HepG2 (cell line): ENCODE results near the gene SLCO4A1. TPM values are rescaled to one million over a fixed set of nuclear protein-coding genes. Genes with fewer than 3 reads are reported as not detected.

ENCODE experiments used
- AGO1 ChIP-seq: fragments of 200-400 bp; formaldehyde crosslinking; IDR thresholded peaks from 2 replicates; pipeline ENCODE4 v1.6.1; 2017; ENCODE audit warnings: mild to moderate bottlenecking, low read depth, low read length, moderate library complexity; ENCODE audit not compliant: poor library complexity, severe bottlenecking
- ARNTL ChIP-seq: sonication (generic); formaldehyde crosslinking; IDR thresholded peaks from 2 replicates; pipeline ENCODE4 v1.4.0; 2020; ENCODE audit warnings: mild to moderate bottlenecking, missing genetic modification reagents
- BCL6 ChIP-seq: IDR thresholded peaks from 2 replicates; pipeline ENCODE4 v1.6.1; 2016; ENCODE audit warnings: missing genetic modification reagents, missing compliant biosample characterization
- CCDC6 ChIP-seq: sonication (generic); formaldehyde crosslinking; IDR thresholded peaks from 2 replicates; pipeline ENCODE4 v1.8.1; 2022; ENCODE audit warnings: mild to moderate bottlenecking, missing genetic modification reagents, moderate library complexity
- HMG20A ChIP-seq: IDR thresholded peaks from 2 replicates; pipeline ENCODE4 v1.6.1; 2016; ENCODE audit warnings: borderline replicate concordance
- KLF6 ChIP-seq: IDR thresholded peaks from 2 replicates; pipeline ENCODE4 v1.8.0; 2016; ENCODE audit warnings: missing biosample characterization, missing genetic modification reagents
- NKX3-1 ChIP-seq: sonication (generic); formaldehyde crosslinking; IDR thresholded peaks from 2 replicates; pipeline ENCODE4 v1.5.0; 2020; ENCODE audit warnings: missing genetic modification reagents
- PAWR ChIP-seq: sonication (generic); formaldehyde crosslinking; IDR thresholded peaks from 2 replicates; pipeline ENCODE4 v1.4.0; 2020; ENCODE audit warnings: missing genetic modification reagents, mild to moderate bottlenecking, borderline replicate concordance
- POGZ ChIP-seq: sonication (generic); formaldehyde crosslinking; IDR thresholded peaks from 2 replicates; pipeline ENCODE4 v1.4.0; 2020; ENCODE audit warnings: mild to moderate bottlenecking, missing genetic modification reagents
- SAFB2 ChIP-seq: sonication (generic); formaldehyde crosslinking; IDR thresholded peaks from 2 replicates; pipeline ENCODE4 v1.5.1; 2020; ENCODE audit warnings: missing genetic modification reagents, low read depth, mild to moderate bottlenecking, borderline replicate concordance
- SMAD9 ChIP-seq: sonication (generic); formaldehyde crosslinking; IDR thresholded peaks from 2 replicates; pipeline ENCODE4 v1.5.1; 2020; ENCODE audit warnings: mild to moderate bottlenecking, missing genetic modification reagents
- SP5 ChIP-seq: IDR thresholded peaks from 2 replicates; pipeline ENCODE4 v1.6.1; 2016; ENCODE audit warnings: low read depth, borderline replicate concordance
- TOE1 ChIP-seq: sonication (generic); formaldehyde crosslinking; IDR thresholded peaks from 2 replicates; pipeline ENCODE4 v1.4.0; 2020; ENCODE audit warnings: mild to moderate bottlenecking, missing genetic modification reagents
- ZBTB8A ChIP-seq: sonication (generic); formaldehyde crosslinking; IDR thresholded peaks from 2 replicates; pipeline ENCODE4 v1.4.0; 2020; ENCODE audit warnings: mild to moderate bottlenecking, low read depth, missing genetic modification reagents, borderline replicate concordance
- ZFP90 ChIP-seq: sonication (generic); formaldehyde crosslinking; IDR thresholded peaks from 2 replicates; pipeline ENCODE4 v1.8.0; 2022; ENCODE audit warnings: missing genetic modification reagents, mild to moderate bottlenecking, inconsistent platforms, borderline replicate concordance
- ZNF136 ChIP-seq: sonication (generic); formaldehyde crosslinking; IDR thresholded peaks from 2 replicates; pipeline ENCODE4 v1.8.1; 2022; ENCODE audit warnings: low read depth, mild to moderate bottlenecking, moderate library complexity, missing genetic modification reagents
- ZNF207 ChIP-seq: fragments of 450-650 bp; IDR thresholded peaks from 2 replicates; pipeline ENCODE4 v1.6.1; 2016; ENCODE audit warnings: antibody characterized with exemption, borderline replicate concordance
- ZNF577 ChIP-seq: sonication (generic); formaldehyde crosslinking; IDR thresholded peaks from 2 replicates; pipeline ENCODE4 v1.4.0; 2020; ENCODE audit warnings: mild to moderate bottlenecking, low read depth, missing genetic modification reagents, borderline replicate concordance
- ZNF615 ChIP-seq: sonication (generic); formaldehyde crosslinking; IDR thresholded peaks from 2 replicates; pipeline ENCODE4 v1.5.0; 2020; ENCODE audit warnings: mild to moderate bottlenecking, missing genetic modification reagents, borderline replicate concordance
- ZNF703 ChIP-seq: sonication (generic); formaldehyde crosslinking; IDR thresholded peaks from 2 replicates; pipeline ENCODE4 v1.5.1; 2020; ENCODE audit warnings: missing genetic modification reagents, mild to moderate bottlenecking, moderate library complexity, borderline replicate concordance
- ZNF747 ChIP-seq: sonication (generic); formaldehyde crosslinking; IDR thresholded peaks from 2 replicates; pipeline ENCODE4 v1.8.1; 2023; ENCODE audit warnings: missing genetic modification reagents, mild to moderate bottlenecking, borderline replicate concordance
- ZNF775 ChIP-seq: sonication (generic); formaldehyde crosslinking; IDR thresholded peaks from 2 replicates; pipeline ENCODE4 v1.4.0; 2020; ENCODE audit warnings: missing genetic modification reagents, mild to moderate bottlenecking, moderate library complexity, borderline replicate concordance
- ZNF777 ChIP-seq: sonication (generic); formaldehyde crosslinking; IDR thresholded peaks from 2 replicates; pipeline ENCODE4 v1.4.0; 2020; ENCODE audit warnings: missing genetic modification reagents
- ZSCAN25 ChIP-seq: sonication (generic); formaldehyde crosslinking; IDR thresholded peaks from 2 replicates; pipeline ENCODE4 v1.8.0; 2022; ENCODE audit warnings: mild to moderate bottlenecking, missing genetic modification reagents
- polyA plus RNA-seq, 8 experiments: library from polyadenylated mRNA; depleted of rRNA in 3 of 8; stranded (reverse) in 7 of 8; unstranded in 1 of 8; fragments of >200 nt; fragmentation: Illumina TruSeq in 4 of 8; extraction: Trizol in 4 of 8; gene quantifications; 2 replicates each; pipeline versions ENCODE4 v1.2.1 to v1.2.3, GENCODE V29; 2011 to 2016; ENCODE audit warnings: low read depth in 4 of 8, missing spikeins in 1 of 8, mixed read lengths in 1 of 8; ENCODE audit not compliant: insufficient read depth in 1 of 8
- total RNA-seq, 5 experiments: library from RNA; depleted of rRNA; stranded (reverse); fragments of >200 nt; fragmentation: Illumina TruSeq; extraction: Trizol; gene quantifications; 2 replicates each; pipeline ENCODE4 v1.2.3, GENCODE V29; 2016; ENCODE audit warnings: low read depth in 1 of 5
- TF ChIP-seq, protein P1 (sequence below): sonication (generic); formaldehyde crosslinking; IDR thresholded peaks from 2 replicates; pipeline ENCODE4 v1.4.0; 2020; ENCODE audit warnings: missing genetic modification reagents, borderline replicate concordance
- TF ChIP-seq, protein P2 (sequence below): sonication (generic); formaldehyde crosslinking; IDR thresholded peaks from 2 replicates; pipeline ENCODE4 v1.8.0; 2022; ENCODE audit warnings: missing genetic modification reagents, mild to moderate bottlenecking, borderline replicate concordance
- TF ChIP-seq, protein P3 (sequence below): sonication (generic); formaldehyde crosslinking; IDR thresholded peaks from 2 replicates; pipeline ENCODE4 v1.5.0; 2020; ENCODE audit warnings: missing genetic modification reagents, mild to moderate bottlenecking, borderline replicate concordance

The SLCO4A1 gene
- total and polyA plus RNA-seq, 2 of the 13 experiments (the other 11 are each of a cell fraction or from before 2014, with no cell fraction given) = 55.5 to 112 TPM

- TF ChIP-seq ZNF136 (CRISPR knock-in tag) (no peak), CCDC6 (no peak), ZNF747 (CRISPR knock-in tag) (no peak), HMG20A (CRISPR knock-in tag) (no peak), PAWR (no peak), ZNF615 (CRISPR knock-in tag) (no peak), BCL6 (CRISPR knock-in tag) (no peak), KLF6 (CRISPR knock-in tag) (no peak), ZFP90 (no peak), SP5 (CRISPR knock-in tag) (peak; percentile 33; the same call in 1 of the 2 replicates), SMAD9 (no peak), ZNF577 (no peak), ZBTB8A (no peak), ZNF777 (no peak), NKX3-1 (no peak; the same call in 1 of the 2 replicates), ZSCAN25 (no peak), ARNTL (no peak), TOE1 (CRISPR knock-in tag) (no peak), ZNF207 (no peak), SAFB2 (no peak; the same call in 1 of the 2 replicates), ZNF775 (CRISPR knock-in tag) (no peak), POGZ (CRISPR knock-in tag) (no peak), ZNF703 (CRISPR knock-in tag) (0 out of 2 replicates have a peak, but pooled peaks have one; percentile 69), AGO1 (no peak)
- TF ChIP-seq, protein P1, sequence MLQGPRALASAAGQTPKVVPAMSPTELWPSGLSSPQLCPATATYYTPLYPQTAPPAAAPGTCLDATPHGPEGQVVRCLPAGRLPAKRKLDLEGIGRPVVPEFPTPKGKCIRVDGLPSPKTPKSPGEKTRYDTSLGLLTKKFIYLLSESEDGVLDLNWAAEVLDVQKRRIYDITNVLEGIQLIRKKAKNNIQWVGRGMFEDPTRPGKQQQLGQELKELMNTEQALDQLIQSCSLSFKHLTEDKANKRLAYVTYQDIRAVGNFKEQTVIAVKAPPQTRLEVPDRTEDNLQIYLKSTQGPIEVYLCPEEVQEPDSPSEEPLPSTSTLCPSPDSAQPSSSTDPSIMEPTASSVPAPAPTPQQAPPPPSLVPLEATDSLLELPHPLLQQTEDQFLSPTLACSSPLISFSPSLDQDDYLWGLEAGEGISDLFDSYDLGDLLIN (CRISPR knock-in tag) = no peak
- TF ChIP-seq, protein P2, sequence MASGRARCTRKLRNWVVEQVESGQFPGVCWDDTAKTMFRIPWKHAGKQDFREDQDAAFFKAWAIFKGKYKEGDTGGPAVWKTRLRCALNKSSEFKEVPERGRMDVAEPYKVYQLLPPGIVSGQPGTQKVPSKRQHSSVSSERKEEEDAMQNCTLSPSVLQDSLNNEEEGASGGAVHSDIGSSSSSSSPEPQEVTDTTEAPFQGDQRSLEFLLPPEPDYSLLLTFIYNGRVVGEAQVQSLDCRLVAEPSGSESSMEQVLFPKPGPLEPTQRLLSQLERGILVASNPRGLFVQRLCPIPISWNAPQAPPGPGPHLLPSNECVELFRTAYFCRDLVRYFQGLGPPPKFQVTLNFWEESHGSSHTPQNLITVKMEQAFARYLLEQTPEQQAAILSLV (CRISPR knock-in tag) = 0 out of 2 replicates have a peak, but pooled peaks have one; percentile 18
- TF ChIP-seq, protein P3, sequence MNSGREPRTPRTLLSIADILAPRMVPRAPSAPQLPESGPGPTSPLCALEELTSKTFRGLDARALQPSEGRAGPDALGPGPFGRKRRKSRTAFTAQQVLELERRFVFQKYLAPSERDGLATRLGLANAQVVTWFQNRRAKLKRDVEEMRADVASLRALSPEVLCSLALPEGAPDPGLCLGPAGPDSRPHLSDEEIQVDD (CRISPR knock-in tag) = no peak
These were observed 23.8 kb downstream of the SLCO4A1 start (continued) for GRCh38 chr20:62665826-62666735.
